Measurements from ENCODE around the gene GALK2. TPM values are rescaled to one million over a fixed set of nuclear protein-coding genes. Genes with fewer than 3 reads are reported as not detected.

GALK2 gene
- total RNA-seq, 1 donor from 2014 or later = 47.6 TPM

- no peak for TF ChIP-seq POLR2AphosphoS5 (IDR thresholded peaks at IDR 0.05; ENCODE audit: insufficient read depth in 1 of 2, low read depth in 1 of 2)
- no peak for TF ChIP-seq POLR2A (IDR thresholded peaks at IDR 0.05)
- no peak for TF ChIP-seq CTCF (IDR thresholded peaks at IDR 0.05)
- Histone ChIP-seq H3K36me3 (no peaks in the 10 kb centered on the region), H3K4me1 (no peaks in the 10 kb centered on the region), H3K4me3 (no peak overlapping the region), H3K27ac (no peak overlapping the region), H3K27me3 (no peaks in the 10 kb centered on the region), H3K9me3 (no peaks in the 10 kb centered on the region)
- intact Hi-C loops (cut with DNase I) = no loop called here
- DNase-seq (ENCODE audit: extremely low spot score in 2 of 2) = no peak
These were observed 200.7 kb downstream of the GALK2 start for GRCh38 chr15:49370782-49371181.

GRCh38 chr15:49372366-49372765 is 202.3 kb downstream of the GALK2 start:
- DNase-seq (ENCODE audit: extremely low spot score in 2 of 2) = no peak
- Histone ChIP-seq H3K27me3 (no peaks in the 10 kb centered on the region), H3K36me3 (no peaks in the 10 kb centered on the region), H3K4me3 (no peak overlapping the region), H3K27ac (no peak overlapping the region), H3K9me3 (no peaks in the 10 kb centered on the region), H3K4me1 (no peaks in the 10 kb centered on the region)
- TF ChIP-seq CTCF (IDR thresholded peaks at IDR 0.05) (no peak), POLR2AphosphoS5 (IDR thresholded peaks at IDR 0.05; ENCODE audit: insufficient read depth in 1 of 2, low read depth in 1 of 2) (no peak), POLR2A (IDR thresholded peaks at IDR 0.05) (no peak)
- intact Hi-C loops (cut with DNase I) = no loop called here

GRCh38 chr15:49379996-49380395 is 209.9 kb downstream of the GALK2 start:
- intact Hi-C loops (cut with DNase I) = no loop called here
- Histone ChIP-seq H3K36me3 (no peaks in the 10 kb centered on the region), H3K4me1 (no peaks in the 10 kb centered on the region), H3K4me3 (no peak overlapping the region), H3K27ac (no peak overlapping the region), H3K9me3 (no peaks in the 10 kb centered on the region), H3K27me3 (no peaks in the 10 kb centered on the region)
- no peak for DNase-seq (ENCODE audit: extremely low spot score in 2 of 2)
- TF ChIP-seq POLR2AphosphoS5 (IDR thresholded peaks at IDR 0.05; ENCODE audit: insufficient read depth in 1 of 2, low read depth in 1 of 2) = no peak
- no peak for TF ChIP-seq CTCF (IDR thresholded peaks at IDR 0.05)
- TF ChIP-seq POLR2A (IDR thresholded peaks at IDR 0.05) = no peak

- Histone ChIP-seq H3K27me3 (no peaks in the 10 kb centered on the region), H3K36me3 (no peaks in the 10 kb centered on the region), H3K27ac (no peak overlapping the region), H3K9me3 (no peaks in the 10 kb centered on the region), H3K4me1 (no peaks in the 10 kb centered on the region), H3K4me3 (no peak overlapping the region)
- no peak for DNase-seq (ENCODE audit: extremely low spot score in 2 of 2)
- TF ChIP-seq POLR2AphosphoS5 (IDR thresholded peaks at IDR 0.05; ENCODE audit: insufficient read depth in 1 of 2, low read depth in 1 of 2) (no peak), CTCF (IDR thresholded peaks at IDR 0.05) (no peak), POLR2A (IDR thresholded peaks at IDR 0.05) (no peak)
- intact Hi-C loops (cut with DNase I) = no loop called here
These were observed 210.9 kb downstream of the GALK2 start for GRCh38 chr15:49380912-49381311.

Small RNA genes lying within 50 kb of the gene (microRNA-seq; reads per million reads assigned to microRNA genes)
- gene MIR4716 (ENCODE audit: borderline number of aligned reads, borderline replicate concordance) = not detected

Small RNA genes lying within 50 kb of the gene (small RNA-seq; reads per million reads assigned to genes)
- gene MIR4716 (not detected), gene RF00019 (not detected), gene RN7SL307P (not detected)

Other genes starting within 250 kb of the GALK2 start
- 0.25 TPM for gene SHC4, start 206.3 kb upstream of the GALK2 start, total RNA-seq
- gene SECISBP2L, start 123.8 kb upstream of the GALK2 start, total RNA-seq = 24.3 TPM
- 45.2 TPM for gene COPS2, start 14.6 kb upstream of the GALK2 start, total RNA-seq